Measurements from ENCODE around the gene SGPL1.
A peak's percentile ranks its signal among the peaks of the same experiment; 100 is the strongest.

SGPL1 gene

DNA sequence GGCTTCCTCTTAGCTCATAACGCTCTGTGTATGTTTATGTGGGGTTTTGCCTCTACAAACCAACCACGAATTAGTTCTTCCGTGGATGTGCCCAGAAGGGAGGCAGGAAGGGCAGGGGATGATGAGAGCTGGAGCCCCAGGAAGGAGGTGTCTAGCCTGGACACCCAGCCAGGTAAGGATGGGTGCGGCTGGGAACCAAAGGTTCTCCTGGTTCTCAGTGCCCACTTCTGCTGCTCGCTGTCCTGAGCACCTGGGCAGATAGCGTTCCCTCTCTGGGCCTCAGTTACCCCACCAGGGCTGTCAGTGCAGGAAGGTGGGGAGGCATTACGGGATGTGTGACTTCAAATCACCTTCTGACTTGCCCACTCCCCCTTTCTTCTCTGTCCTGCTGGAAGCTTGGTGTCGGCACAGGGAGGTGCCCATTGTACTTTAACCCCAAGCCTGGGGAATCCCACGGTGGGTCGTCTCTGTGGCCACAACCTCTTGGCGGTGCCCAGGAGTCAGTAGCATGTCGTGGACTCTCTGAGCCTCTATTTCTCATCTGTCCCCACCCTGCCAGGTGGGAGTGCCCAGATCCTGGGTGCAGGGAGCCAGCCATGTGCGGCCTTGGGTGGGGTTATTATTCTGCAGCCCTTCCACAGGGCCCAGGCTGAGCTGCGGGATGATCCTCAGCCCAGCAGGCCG lies 91.3 kb downstream of the SGPL1 start:
- no peak overlapping the region for H3K4me3 Mint-ChIP-seq
- no peaks in the 10 kb centered on the region for H3K9me3 Mint-ChIP-seq

DNA sequence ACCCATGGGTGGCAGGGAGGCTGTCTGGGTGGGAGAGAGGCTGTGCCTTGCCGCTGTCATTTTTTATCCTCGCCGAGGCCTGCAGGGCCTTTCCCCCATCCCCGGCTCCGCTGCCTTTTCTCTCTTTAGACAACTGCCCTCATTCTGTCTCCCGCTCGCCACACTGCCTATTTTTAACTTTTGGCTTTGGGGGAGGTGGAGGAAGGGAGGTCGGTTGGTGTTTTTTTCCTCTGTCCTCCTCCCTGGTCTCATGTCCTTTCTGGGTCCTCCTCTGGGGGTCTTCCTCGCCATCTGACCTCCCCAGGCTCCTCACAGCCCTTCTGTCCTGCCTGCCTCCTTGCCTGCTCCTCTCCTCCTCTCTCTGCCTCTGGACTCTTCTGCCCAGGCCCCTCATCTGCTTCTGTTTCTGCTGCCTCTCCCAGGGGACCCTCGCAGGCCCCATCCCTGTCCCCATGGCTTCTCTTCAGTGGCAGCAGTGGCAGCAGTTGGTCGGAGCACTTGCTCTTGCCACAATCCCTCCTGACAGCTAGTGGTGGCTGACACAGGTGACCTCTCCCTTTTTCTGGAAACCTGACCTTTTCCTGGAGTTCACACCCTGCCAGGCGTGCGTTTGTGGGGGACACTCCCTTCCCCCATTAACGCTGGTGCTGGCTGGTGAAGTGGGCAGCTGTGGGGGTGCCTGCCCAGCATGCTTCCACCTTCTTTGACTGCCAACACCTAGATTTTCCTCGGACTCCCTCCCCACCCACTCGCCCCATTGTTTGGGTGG lies 92.1 kb downstream of the SGPL1 start:
- H3K4me1 Mint-ChIP-seq: peaks cover 36% of the 10 kb centered on the region
- no peaks in the 10 kb centered on the region for H3K36me3 Mint-ChIP-seq (ENCODE audit: low read depth)
- no peaks in the 10 kb centered on the region for H3K9me3 Mint-ChIP-seq
- no peak overlapping the region for H3K4me3 Mint-ChIP-seq
- peak overlapping the region in 1 of 3 experiments; percentile 40 for H3K27ac Mint-ChIP-seq
- H3K27me3 Mint-ChIP-seq (ENCODE audit: low read depth): peaks cover 36% of the 10 kb centered on the region
- TF ChIP-seq, protein P1, sequence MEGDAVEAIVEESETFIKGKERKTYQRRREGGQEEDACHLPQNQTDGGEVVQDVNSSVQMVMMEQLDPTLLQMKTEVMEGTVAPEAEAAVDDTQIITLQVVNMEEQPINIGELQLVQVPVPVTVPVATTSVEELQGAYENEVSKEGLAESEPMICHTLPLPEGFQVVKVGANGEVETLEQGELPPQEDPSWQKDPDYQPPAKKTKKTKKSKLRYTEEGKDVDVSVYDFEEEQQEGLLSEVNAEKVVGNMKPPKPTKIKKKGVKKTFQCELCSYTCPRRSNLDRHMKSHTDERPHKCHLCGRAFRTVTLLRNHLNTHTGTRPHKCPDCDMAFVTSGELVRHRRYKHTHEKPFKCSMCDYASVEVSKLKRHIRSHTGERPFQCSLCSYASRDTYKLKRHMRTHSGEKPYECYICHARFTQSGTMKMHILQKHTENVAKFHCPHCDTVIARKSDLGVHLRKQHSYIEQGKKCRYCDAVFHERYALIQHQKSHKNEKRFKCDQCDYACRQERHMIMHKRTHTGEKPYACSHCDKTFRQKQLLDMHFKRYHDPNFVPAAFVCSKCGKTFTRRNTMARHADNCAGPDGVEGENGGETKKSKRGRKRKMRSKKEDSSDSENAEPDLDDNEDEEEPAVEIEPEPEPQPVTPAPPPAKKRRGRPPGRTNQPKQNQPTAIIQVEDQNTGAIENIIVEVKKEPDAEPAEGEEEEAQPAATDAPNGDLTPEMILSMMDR (IDR thresholded peaks at IDR 0.05; ENCODE audit: unreplicated experiment in 3 of 3): no peak

More for the DNA sequence above, 91.3 kb downstream of the SGPL1 start:
- TF ChIP-seq, protein P1 (IDR thresholded peaks at IDR 0.05; ENCODE audit: unreplicated experiment in 3 of 3): no peak
- Mint-ChIP-seq H3K27ac (no peak overlapping the region), H3K4me1 (peaks cover 33% of the 10 kb centered on the region), H3K36me3 (ENCODE audit: low read depth) (no peaks in the 10 kb centered on the region), H3K27me3 (ENCODE audit: low read depth) (peaks cover 35% of the 10 kb centered on the region)

DNA sequence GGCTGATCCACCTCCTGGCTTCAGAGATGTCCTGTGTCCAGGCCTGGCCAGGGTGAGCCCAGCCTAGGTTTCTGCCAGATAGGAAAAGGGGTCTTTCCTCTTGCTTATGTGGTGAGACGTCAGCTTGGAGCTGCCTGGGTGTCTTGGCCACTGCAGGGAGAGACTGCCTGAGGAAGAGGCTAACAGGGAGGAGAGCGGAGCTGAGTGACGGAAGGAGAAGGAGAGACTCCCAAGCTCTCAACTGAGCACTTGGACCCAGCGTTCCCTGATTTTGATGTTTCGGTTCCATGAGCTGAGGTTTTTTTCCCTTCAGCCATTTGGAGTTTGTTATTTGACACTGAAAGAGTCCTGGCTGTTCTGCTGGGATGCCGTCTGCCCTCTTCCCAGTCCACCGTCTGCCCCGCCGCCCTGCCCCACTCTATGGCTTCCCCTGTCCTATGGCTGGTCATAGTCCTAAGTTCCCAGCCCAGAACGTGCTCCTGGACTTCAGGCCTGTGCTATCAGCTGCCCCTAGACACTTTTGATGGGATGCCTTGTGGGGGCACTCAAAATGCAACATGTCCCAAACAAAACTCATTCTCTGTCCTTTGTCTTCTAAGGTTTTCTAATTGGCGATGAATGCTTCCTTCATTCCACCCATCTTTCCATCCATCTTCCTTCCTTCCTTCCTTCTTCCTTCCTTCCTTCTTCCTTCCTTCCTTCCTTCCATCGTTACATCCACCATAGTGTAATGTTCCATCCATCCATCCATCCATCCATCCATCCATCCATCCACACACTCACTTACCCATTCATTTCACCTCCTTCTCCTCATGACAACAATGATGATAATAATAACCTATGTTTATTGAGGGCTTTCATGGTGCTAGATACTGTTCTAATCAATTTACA lies 92.9 kb downstream of the SGPL1 start:
- Mint-ChIP-seq H3K4me1 (peaks cover 37% of the 10 kb centered on the region), H3K27me3 (ENCODE audit: low read depth) (peaks cover 37% of the 10 kb centered on the region), H3K4me3 (no peak overlapping the region), H3K27ac (peak overlapping the region in 2 of 3 experiments; percentile 1 to 26), H3K9me3 (no peaks in the 10 kb centered on the region), H3K36me3 (ENCODE audit: low read depth) (no peaks in the 10 kb centered on the region)
- TF ChIP-seq, protein P1 (IDR thresholded peaks at IDR 0.05; ENCODE audit: unreplicated experiment in 3 of 3): no peak

DNA sequence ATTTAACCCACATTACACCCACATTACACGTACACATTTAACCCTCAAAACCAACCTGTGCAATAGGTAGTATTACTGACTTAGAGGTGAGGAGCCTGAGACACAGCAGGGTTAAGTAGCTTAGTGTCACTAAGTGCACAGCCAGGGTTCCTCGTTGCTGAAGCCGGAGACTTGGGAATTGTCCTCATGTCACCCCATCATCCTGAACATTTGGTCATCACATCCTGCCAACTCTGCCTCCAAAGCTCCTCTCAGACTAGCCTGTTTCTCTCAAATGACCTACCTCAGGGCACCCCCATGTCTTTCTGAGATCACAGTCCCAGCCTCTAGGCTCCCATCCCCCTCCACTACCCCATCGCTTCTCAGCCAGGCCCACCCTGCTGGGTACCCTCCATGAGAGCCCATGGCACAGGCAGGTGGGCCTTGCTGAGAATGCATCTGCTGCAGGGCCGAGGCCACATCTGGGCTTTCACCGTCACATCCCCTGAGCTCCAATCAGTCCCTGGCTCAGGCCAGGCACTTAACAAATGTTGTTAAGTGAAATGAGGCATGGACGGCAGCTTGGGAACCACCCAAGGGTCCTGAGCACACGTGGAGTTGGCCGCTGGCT lies 93.7 kb downstream of the SGPL1 start:
- Mint-ChIP-seq H3K4me1 (peaks cover 42% of the 10 kb centered on the region), H3K36me3 (ENCODE audit: low read depth) (no peaks in the 10 kb centered on the region), H3K27me3 (ENCODE audit: low read depth) (peaks cover 43% of the 10 kb centered on the region), H3K27ac (peak overlapping the region in 2 of 3 experiments; percentile 1 to 26), H3K9me3 (no peaks in the 10 kb centered on the region), H3K4me3 (no peak overlapping the region)
- TF ChIP-seq, protein P1 (IDR thresholded peaks at IDR 0.05; ENCODE audit: unreplicated experiment in 3 of 3): no peak

DNA sequence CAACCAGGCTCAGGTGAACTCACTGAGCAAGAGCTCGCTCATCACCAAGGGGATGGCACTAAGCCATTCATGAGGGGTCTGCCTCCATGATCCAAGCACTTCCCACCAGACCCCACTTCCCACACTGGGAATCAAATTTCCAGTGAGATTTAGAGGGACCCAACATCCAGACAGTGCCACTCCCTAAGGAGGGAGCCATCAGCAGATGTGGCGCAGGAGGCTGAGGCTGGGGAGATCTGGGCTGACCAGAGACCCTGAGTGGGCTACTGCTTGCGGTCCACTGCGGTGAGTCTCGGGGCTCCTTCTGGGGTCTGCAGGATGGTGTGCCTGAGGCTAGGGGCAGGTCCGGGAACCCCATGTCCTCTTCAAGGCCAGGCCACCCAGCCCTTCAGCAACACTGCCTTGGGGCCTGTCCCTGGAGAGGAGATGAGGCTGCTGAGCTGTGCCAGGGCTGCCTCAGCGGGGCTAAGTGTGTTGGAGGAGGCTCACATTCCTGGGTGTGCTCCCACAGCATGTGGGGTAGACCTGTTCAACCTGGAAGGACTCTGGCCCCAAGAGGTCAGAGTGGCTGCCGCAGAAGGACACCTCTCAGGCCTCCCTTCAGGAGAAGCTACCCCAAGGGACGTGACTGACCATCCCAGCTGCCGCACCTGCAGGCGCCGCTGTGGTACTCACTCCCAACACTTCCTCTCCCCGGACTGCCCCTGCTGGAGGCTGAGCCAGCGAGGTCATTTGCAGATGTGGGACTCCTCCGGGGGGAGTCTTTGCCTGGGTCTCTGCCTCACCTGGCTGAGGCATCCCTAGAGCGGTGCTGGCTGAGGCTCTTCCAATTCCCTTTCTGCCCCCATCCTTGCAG lies 95.0 kb downstream of the SGPL1 start:
- TF ChIP-seq, protein P1 (IDR thresholded peaks at IDR 0.05; ENCODE audit: unreplicated experiment in 3 of 3): no peak
- peaks cover 42% of the 10 kb centered on the region for H3K4me1 Mint-ChIP-seq
- no peak overlapping the region for H3K27ac Mint-ChIP-seq
- peaks cover 32% of the 10 kb centered on the region for H3K27me3 Mint-ChIP-seq (ENCODE audit: low read depth)
- H3K36me3 Mint-ChIP-seq (ENCODE audit: low read depth): no peaks in the 10 kb centered on the region
- no peaks in the 10 kb centered on the region for H3K9me3 Mint-ChIP-seq
- H3K4me3 Mint-ChIP-seq: no peak overlapping the region

Measured in nephron (organoid).